K562 (cell line): Measurements from ENCODE around the gene SHBG. TPM values are rescaled to one million over a fixed set of nuclear protein-coding genes. Genes with fewer than 3 reads are reported as not detected.

ENCODE experiments used
- ATAC-seq: fragments of 200-7000 bp; cut with Tn5 transposase; 3 replicates; pipeline ENCODE4 v1.9.1; 2020; ENCODE audit warnings: moderate library complexity
- BruUV-seq: library from RNA; stranded (reverse); fragments of 400-500 nt; replicated peaks from 2 replicates; lab custom pipeline; 2021; lab: Mats Ljungman, UMichigan
- CTCF ChIA-PET: fragments of 300-600 bp; formaldehyde crosslinking; extraction: SDS; loops from one replicate; lab custom pipeline; 2021; ENCODE audit warnings: low intra/inter-chr PET ratio; lab: Yijun Ruan, JAX
- POLR2A ChIA-PET: fragments of 300-600, 350-650 bp; sonication (Branson Sonifier 250); formaldehyde crosslinking; extraction: SDS; loops from one replicate; lab custom pipeline; 2021; ENCODE audit warnings: antibody characterized with exemption, inconsistent platforms; lab: Yijun Ruan, JAX
- DNase-seq, 4 experiments: peaks; one replicate each; pipeline versions ENCODE4 v3.0.0 to v3.0.0-alpha.2; 2011 to 2018; ENCODE audit warnings: low spot score in 3 of 4, mixed read lengths in 3 of 4; ENCODE audit errors: extremely low read depth in 1 of 4
- FAIRE-seq: peaks from 2 replicates; lab custom pipeline; 2011; peaks lifted over from hg19 to GRCh38; lab: Jason Lieb, UNC
- H2AFZ ChIP-seq: 2 replicates; pipeline ENCODE4 v1.6.0; 2011; ENCODE audit warnings: low read depth, low read length, control low read depth, inconsistent platforms
- H3K27ac ChIP-seq: fragments of 200-600 bp; 3 replicates; pipeline ENCODE4 v1.8.0; 2011; ENCODE audit warnings: low read depth, mild to moderate bottlenecking, control low read depth, inconsistent platforms, low read length, moderate library complexity, mixed read lengths; ENCODE audit errors: extremely low read depth
- H3K27me3 ChIP-seq, 2 experiments: fragments of 300-600 bp in 1 of 2; 2 replicates in 1 of 2; 3 replicates in 1 of 2; pipeline versions ENCODE4 v1.6.0 to v1.8.0; 2011; ENCODE audit warnings: inconsistent platforms in 2 of 2, low read length in 2 of 2, mild to moderate bottlenecking in 1 of 2, mixed read lengths in 1 of 2, moderate library complexity in 1 of 2; ENCODE audit not compliant: control insufficient read depth in 2 of 2, insufficient read depth in 2 of 2
- H3K36me3 ChIP-seq: fragments of 300-600 bp; 3 replicates; pipeline ENCODE4 v1.8.0; 2011; ENCODE audit warnings: mild to moderate bottlenecking, low read length, inconsistent platforms; ENCODE audit not compliant: control insufficient read depth, insufficient read depth
- H3K4me1 ChIP-seq, 2 experiments: fragments of 200-600 bp in 1 of 2; replicated peaks in 1 of 2; 2 replicates in 1 of 2; 3 replicates in 1 of 2; pipeline versions ENCODE4 v1.5.1 to v1.8.0; 2011; ENCODE audit warnings: inconsistent platforms in 2 of 2, low read length in 2 of 2, mild to moderate bottlenecking in 1 of 2, mixed read lengths in 1 of 2, moderate library complexity in 1 of 2; ENCODE audit not compliant: control insufficient read depth in 2 of 2, insufficient read depth in 2 of 2
- H3K4me2 ChIP-seq: 2 replicates; pipeline ENCODE4 v1.6.1; 2011; ENCODE audit warnings: low read length, control low read depth, inconsistent platforms, mixed read lengths; ENCODE audit not compliant: insufficient read depth
- H3K4me3 ChIP-seq: fragments of 200-600 bp; sonication (generic), shearing (Covaris generic); 2 replicates; pipeline ENCODE4 v1.5.1; 2016; ENCODE audit warnings: control low read depth, inconsistent platforms
- H3K79me2 ChIP-seq: fragments of 200-600 bp; 3 replicates; pipeline ENCODE4 v1.8.0; 2011; ENCODE audit warnings: low read length, inconsistent platforms; ENCODE audit not compliant: control insufficient read depth, insufficient read depth
- H3K9ac ChIP-seq, 2 experiments: 2 replicates each; pipeline versions ENCODE4 v1.6.0 to v1.6.1; 2011; ENCODE audit warnings: low read depth in 2 of 2, low read length in 2 of 2, control low read depth in 1 of 2, inconsistent platforms in 1 of 2, mild to moderate bottlenecking in 1 of 2, mixed read lengths in 1 of 2; ENCODE audit not compliant: insufficient read depth in 1 of 2
- H3K9me1 ChIP-seq: one replicate; pipeline ENCODE4 v1.6.0; 2011; ENCODE audit warnings: inconsistent platforms, mild to moderate bottlenecking, low read length, moderate library complexity; ENCODE audit not compliant: control insufficient read depth, insufficient read depth
- H3K9me3 ChIP-seq: replicated peaks from 2 replicates; pipeline ENCODE4 v1.5.1; 2011; ENCODE audit warnings: low read depth, low read length, inconsistent platforms; ENCODE audit not compliant: control insufficient read depth, insufficient read depth
- H4K20me1 ChIP-seq: replicated peaks from 2 replicates; pipeline ENCODE4 v1.6.1; 2011; ENCODE audit warnings: low read length, inconsistent platforms, mixed read lengths; ENCODE audit not compliant: control insufficient read depth, insufficient read depth
- JUND ChIP-seq, 2 experiments: IDR thresholded peaks; 2 replicates in 1 of 2; 3 replicates in 1 of 2; pipeline ENCODE4 v1.6.1; 2011; ENCODE audit warnings: borderline replicate concordance in 2 of 2, low read depth in 2 of 2, low read length in 2 of 2, improper control_type of control experiment in 1 of 2, missing biosample characterization in 1 of 2, missing genetic modification characterization in 1 of 2, missing genetic modification reagents in 1 of 2
- POLR2G ChIP-seq: fragments of 200-400 bp; formaldehyde crosslinking; IDR thresholded peaks from 2 replicates; pipeline ENCODE4 v1.6.1; 2017; ENCODE audit warnings: low read depth, mild to moderate bottlenecking, antibody characterized with exemption, low read length, moderate library complexity
- RBFOX2 ChIP-seq: fragments of 200-400 bp; formaldehyde crosslinking; IDR thresholded peaks from 2 replicates; pipeline ENCODE4 v1.6.1; 2017; ENCODE audit warnings: low read depth, mild to moderate bottlenecking, low read length, moderate library complexity
- WGBS: fragments of 100-300 bp; shearing (Covaris generic); methylation state at CpG from one replicate; pipeline ENCODE4 v1.1.6; 2016; ENCODE audit warnings: low coverage, mixed read lengths; ENCODE audit not compliant: insufficient coverage; ENCODE audit errors: missing lambda C conversion rate; 5-methylcytosine and 5-hydroxymethylcytosine counted together
- in situ Hi-C: fragments of 300-500 bp; cut with MboI; formaldehyde crosslinking; loops from 4 replicates; pipeline ENCODE4 v1.15.0; 2018; ENCODE audit warnings: inconsistent platforms, mixed read lengths
- intact Hi-C: fragments of 100-400 bp; cut with micrococcal nuclease; formaldehyde crosslinking; loops from 2 replicates; pipeline ENCODE4 v1.14.2; 2022
- polyA plus RNA-seq, 8 experiments: library from polyadenylated mRNA; depleted of rRNA in 4 of 8; stranded (reverse) in 5 of 8; unstranded in 3 of 8; fragments of >200 nt; fragmentation: Nextera tagmentation in 2 of 8; fragmentation: Illumina TruSeq in 1 of 8; extraction: Ambion mirVana in 2 of 8; extraction: Trizol in 1 of 8; gene quantifications; 2 replicates each; pipeline versions ENCODE4 v1.2.1 to v1.2.3, GENCODE V29; 2011 to 2014; ENCODE audit warnings: inconsistent platforms in 1 of 8, missing spikeins in 1 of 8
- total RNA-seq, 7 experiments: library from RNA; depleted of rRNA in 6 of 7; stranded (reverse); fragments of >200 nt in 6 of 7; fragmentation: Illumina TruSeq in 2 of 7; extraction: Trizol in 2 of 7; gene quantifications; 2 replicates each; pipeline versions ENCODE4 v1.2.1 to v1.2.3, GENCODE V29; 2011 to 2021; ENCODE audit warnings: low replicate concordance in 1 of 7

SHBG gene
- total and polyA plus RNA-seq, 9 of the 15 experiments (the other 6 are each of a cell fraction or from before 2014, with no cell fraction given) = not detected

GRCh38 chr17:7588553-7589203 lies 41.3 kb upstream of the SHBG start:
- peak overlapping the region; percentile 71; the same call in 2 of the 3 replicates for H3K27ac ChIP-seq
- intact Hi-C loops = loop anchor here (5.0 kb wide), 1 partner anchor 99 kb away; the partner anchor contains the start of genes TP53 and WRAP53
- ChIA-PET POLR2A (interaction anchor here (1.0 to 1.7 kb wide), 5 partner anchors 8 to 115 kb away, joined by 3 to 6 read pairs (median 3); partner anchors contain the start of gene CD68), CTCF (no interaction called here)
- no peaks in the 10 kb centered on the region for H3K27me3 ChIP-seq
- H3K79me2 ChIP-seq = peaks cover 50% of the 10 kb centered on the region
- H3K9me3 ChIP-seq = no peaks in the 10 kb centered on the region
- peaks cover 28 to 50% of the 10 kb centered on the region in 2 experiments for H3K4me1 ChIP-seq
- H2AFZ ChIP-seq = no peak overlapping the region
- H3K36me3 ChIP-seq = peaks cover 67% of the 10 kb centered on the region
- no peak for FAIRE-seq
- peak overlapping the region; percentile 63 for H3K4me2 ChIP-seq
- DNase-seq = no peak
- H3K4me3 ChIP-seq = no peak overlapping the region
- peak overlapping the region; percentile 53 to 85 for H3K9ac ChIP-seq
- in situ Hi-C loops = no loop called here
- no TSS peak for BruUV-seq
- WGBS = 85% methylated on average over 14 of the region's 30 CpGs
- H3K9me1 ChIP-seq = no peaks in the 10 kb centered on the region
- no peaks in the 10 kb centered on the region for H4K20me1 ChIP-seq
- TF ChIP-seq JUND (IDR thresholded peaks at IDR 0.05; ENCODE audit: borderline replicate concordance, low read depth, low read length) (no peak), JUND (tag; IDR thresholded peaks at IDR 0.05; ENCODE audit: borderline replicate concordance, low read depth, low read length) (no peak), POLR2G (peak; percentile 22; the same call in 1 of the 2 replicates), RBFOX2 (peak; percentile 31; the same call in 1 of the 2 replicates)
- no peak for ATAC-seq
